ENCODE results near the gene SETX. TPM values are rescaled to one million over a fixed set of nuclear protein-coding genes. Genes with fewer than 3 reads are reported as not detected.
A peak's percentile ranks its signal among the peaks of the same experiment; 100 is the strongest.

Gene SETX
- total RNA-seq, 2 donors from 2014 or later = 25.8 to 36.8 TPM

DNA sequence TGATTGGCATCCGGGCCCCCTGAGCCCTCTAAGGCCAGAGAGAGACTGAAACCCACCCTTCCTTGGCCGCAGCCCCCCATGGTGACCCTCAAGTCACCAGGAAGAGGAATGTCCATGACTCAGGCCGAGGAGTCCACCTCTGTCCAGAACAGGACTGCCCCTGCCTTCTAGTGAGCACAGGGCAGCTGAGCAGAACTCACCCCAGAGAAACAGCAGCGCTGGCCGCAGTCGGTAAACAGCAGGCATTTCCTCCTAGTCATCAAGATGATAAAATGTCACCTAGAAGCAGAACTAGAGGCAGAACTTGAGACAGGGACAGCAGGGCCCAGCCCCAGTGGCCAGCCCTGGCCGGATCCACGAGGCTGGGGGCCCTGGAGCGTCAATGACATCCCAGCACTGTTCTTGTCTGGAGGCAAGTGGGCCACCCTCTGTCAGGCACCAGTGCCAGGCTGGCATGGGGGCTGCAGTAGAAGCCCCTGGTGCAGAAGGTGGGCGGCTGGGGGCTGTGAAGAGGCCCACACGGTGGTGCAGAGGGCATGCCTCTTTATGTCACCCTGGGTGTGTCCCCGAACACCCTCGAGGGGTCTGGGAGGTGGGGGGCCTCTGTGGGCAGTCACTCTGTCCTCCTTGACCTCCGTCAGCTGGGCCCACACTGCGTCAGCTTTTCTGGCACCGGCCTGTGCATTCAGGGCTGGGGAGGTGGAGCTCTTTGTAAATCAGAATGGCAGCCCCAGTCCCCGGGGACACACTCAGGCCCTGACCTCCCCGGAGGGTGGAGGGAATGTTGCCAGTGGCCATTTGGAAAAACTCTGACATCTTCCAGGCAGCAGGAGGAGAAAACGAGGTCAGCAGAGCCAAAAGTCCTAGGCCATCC lies 110.0 kb downstream of the SETX start:
- Histone ChIP-seq H3K27ac (no peak overlapping the region), H3K9ac (ENCODE audit: low read depth in 2 of 2, low read length in 2 of 2) (no peak overlapping the region), H3K36me3 (no peaks in the 10 kb centered on the region), H3K9me3 (no peaks in the 10 kb centered on the region), H3K27me3 (peaks cover 13% of the 10 kb centered on the region), H3K4me3 (no peak overlapping the region), H3K4me1 (peaks cover 3% of the 10 kb centered on the region)
- peak; percentile 32 for DNase-seq
- no peak for TF ChIP-seq CTCF (IDR thresholded peaks at IDR 0.05)
- intact Hi-C loops (cut with DNase I) = no loop called here

- Histone ChIP-seq H3K27ac (no peak overlapping the region), H3K9me3 (no peaks in the 10 kb centered on the region), H3K9ac (ENCODE audit: low read depth in 2 of 2, low read length in 2 of 2) (no peak overlapping the region), H3K4me1 (peaks cover 3% of the 10 kb centered on the region), H3K36me3 (no peaks in the 10 kb centered on the region), H3K4me3 (no peak overlapping the region), H3K27me3 (peaks cover 13% of the 10 kb centered on the region)
- intact Hi-C loops (cut with DNase I) = no loop called here
- no peak for TF ChIP-seq CTCF (IDR thresholded peaks at IDR 0.05)
- DNase-seq = no peak
Measured at GRCh38 chr9:132243156-132244074, 111.4 kb downstream of the SETX start.

- no peak for DNase-seq
- intact Hi-C loops (cut with DNase I) = no loop called here
- H3K9ac ChIP-seq (ENCODE audit: low read depth in 2 of 2, low read length in 2 of 2) = peak overlapping the region; percentile 46 to 84
- peaks cover 13% of the 10 kb centered on the region for H3K27me3 ChIP-seq
- H3K27ac ChIP-seq = no peak overlapping the region
- H3K9me3 ChIP-seq = no peaks in the 10 kb centered on the region
- H3K4me1 ChIP-seq = peaks cover 3% of the 10 kb centered on the region
- H3K36me3 ChIP-seq = no peaks in the 10 kb centered on the region
- H3K4me3 ChIP-seq = peak overlapping the region; percentile 66
- TF ChIP-seq CTCF (IDR thresholded peaks at IDR 0.05) = no peak
Measured at GRCh38 chr9:132242621-132243155, 112.1 kb downstream of the SETX start.

DNA sequence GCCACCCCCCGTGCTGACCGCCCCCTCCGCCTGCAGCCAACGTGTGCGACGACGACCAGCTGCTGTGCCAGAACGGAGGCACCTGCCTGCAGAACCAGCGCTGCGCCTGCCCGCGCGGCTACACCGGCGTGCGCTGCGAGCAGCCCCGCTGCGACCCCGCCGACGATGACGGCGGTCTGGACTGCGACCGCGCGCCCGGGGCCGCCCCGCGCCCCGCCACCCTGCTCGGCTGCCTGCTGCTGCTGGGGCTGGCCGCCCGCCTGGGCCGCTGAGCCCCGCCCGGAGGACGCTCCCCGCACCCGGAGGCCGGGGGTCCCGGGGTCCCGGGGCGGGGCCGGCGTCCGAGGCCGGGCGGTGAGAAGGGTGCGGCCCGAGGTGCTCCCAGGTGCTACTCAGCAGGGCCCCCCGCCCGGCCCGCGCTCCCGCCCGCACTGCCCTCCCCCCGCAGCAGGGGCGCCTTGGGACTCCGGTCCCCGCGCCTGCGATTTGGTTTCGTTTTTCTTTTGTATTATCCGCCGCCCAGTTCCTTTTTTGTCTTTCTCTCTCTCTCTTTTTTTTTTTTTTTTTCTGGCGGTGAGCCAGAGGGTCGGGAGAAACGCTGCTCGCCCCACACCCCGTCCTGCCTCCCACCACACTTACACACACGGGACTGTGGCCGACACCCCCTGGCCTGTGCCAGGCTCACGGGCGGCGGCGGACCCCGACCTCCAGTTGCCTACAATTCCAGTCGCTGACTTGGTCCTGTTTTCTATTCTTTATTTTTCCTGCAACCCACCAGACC lies 112.8 kb downstream of the SETX start:
- Histone ChIP-seq H3K9ac (ENCODE audit: low read depth in 2 of 2, low read length in 2 of 2) (peak overlapping the region; percentile 46 to 87), H3K4me3 (peak overlapping the region; percentile 66), H3K9me3 (no peaks in the 10 kb centered on the region), H3K27me3 (peaks cover 13% of the 10 kb centered on the region), H3K4me1 (peaks cover 3% of the 10 kb centered on the region), H3K27ac (no peak overlapping the region), H3K36me3 (no peaks in the 10 kb centered on the region)
- peak; percentile 36 for DNase-seq
- TF ChIP-seq CTCF (IDR thresholded peaks at IDR 0.05) = no peak
- intact Hi-C loops (cut with DNase I) = no loop called here

GRCh38 chr9:132241483-132241839 lies 113.3 kb downstream of the SETX start:
- TF ChIP-seq CTCF (IDR thresholded peaks at IDR 0.05) = no peak
- Histone ChIP-seq H3K9me3 (no peaks in the 10 kb centered on the region), H3K36me3 (no peaks in the 10 kb centered on the region), H3K27me3 (peaks cover 13% of the 10 kb centered on the region), H3K4me1 (peaks cover 3% of the 10 kb centered on the region), H3K27ac (no peak overlapping the region), H3K9ac (ENCODE audit: low read depth in 2 of 2, low read length in 2 of 2) (peak overlapping the region in 1 of 2 donors; percentile 87), H3K4me3 (peak overlapping the region; percentile 66)
- no peak for DNase-seq
- intact Hi-C loops (cut with DNase I) = no loop called here

Data from colonic mucosa (tissue), 4 donors.